DND-41 (cell line): ENCODE measurements around the gene PTPN1.

Experiments used
- ATAC-seq: fragments of 200-7000 bp; cut with Tn5 transposase; 3 replicates; pipeline ENCODE4 v1.9.1; 2021; ENCODE audit warnings: low read depth; ENCODE audit not compliant: insufficient read depth
- DNase-seq: peaks from one replicate; pipeline ENCODE4 v3.0.0-alpha.2; 2020
- H2AFZ ChIP-seq: 2 replicates; pipeline ENCODE4 v1.6.0; 2012; ENCODE audit warnings: low read depth, low read length
- H3K27ac ChIP-seq: 2 replicates; pipeline ENCODE4 v1.5.1; 2012; ENCODE audit warnings: low read length, inconsistent platforms
- H3K27me3 ChIP-seq: fragments of 200-600 bp; sonication (generic); 2 replicates; pipeline ENCODE4 v1.6.0; 2012; ENCODE audit warnings: low read length, mild to moderate bottlenecking, inconsistent platforms; ENCODE audit not compliant: insufficient read depth, poor library complexity
- H3K36me3 ChIP-seq: 2 replicates; pipeline ENCODE4 v1.5.1; 2012; ENCODE audit warnings: low read length, inconsistent platforms; ENCODE audit not compliant: insufficient read depth
- H3K4me1 ChIP-seq: 2 replicates; pipeline ENCODE4 v1.5.1; 2012; ENCODE audit warnings: mild to moderate bottlenecking, low read length; ENCODE audit not compliant: insufficient read depth
- H3K4me2 ChIP-seq: 2 replicates; pipeline ENCODE4 v1.6.0; 2012; ENCODE audit warnings: mild to moderate bottlenecking, moderate library complexity, low read length, inconsistent platforms; ENCODE audit not compliant: insufficient read depth
- H3K4me3 ChIP-seq, 2 experiments: fragments of 200-600 bp in 1 of 2; shearing (Covaris generic) in 1 of 2; 2 replicates each; pipeline ENCODE4 v1.5.1; 2012 to 2016; ENCODE audit warnings: inconsistent platforms in 2 of 2, low read length in 2 of 2, mild to moderate bottlenecking in 2 of 2, low read depth in 1 of 2, moderate library complexity in 1 of 2
- H3K79me2 ChIP-seq: 2 replicates; pipeline ENCODE4 v1.6.0; 2012; ENCODE audit warnings: low read length, inconsistent platforms; ENCODE audit not compliant: insufficient read depth
- H3K9ac ChIP-seq: 2 replicates; pipeline ENCODE4 v1.6.0; 2012; ENCODE audit warnings: low read depth, mild to moderate bottlenecking, inconsistent platforms, low read length, moderate library complexity
- H3K9me3 ChIP-seq: 2 replicates; pipeline ENCODE4 v1.5.1; 2012; ENCODE audit warnings: low read length, moderate library complexity, mild to moderate bottlenecking, inconsistent platforms; ENCODE audit not compliant: insufficient read depth, severe bottlenecking
- H4K20me1 ChIP-seq: 2 replicates; pipeline ENCODE4 v1.6.0; 2012; ENCODE audit warnings: low read length; ENCODE audit not compliant: insufficient read depth
- CTCF ChIP-seq: IDR thresholded peaks from 2 replicates; pipeline ENCODE4 v1.5.1; 2012; ENCODE audit warnings: borderline replicate concordance, low read length, moderate library complexity, mild to moderate bottlenecking; ENCODE audit not compliant: poor library complexity, severe bottlenecking; ENCODE audit errors: extremely low read depth
- EZH2 ChIP-seq: IDR thresholded peaks from 3 replicates; pipeline ENCODE4 v1.6.1; 2012; ENCODE audit warnings: borderline replicate concordance, low read depth, mild to moderate bottlenecking, moderate library complexity, low read length, inconsistent platforms; ENCODE audit not compliant: severe bottlenecking

Gene PTPN1

GRCh38 chr20:50611128-50611810 is 101.1 kb downstream of the PTPN1 start:
- TF ChIP-seq CTCF (no peak), EZH2 (no peak)
- no peaks in the 10 kb centered on the region for H3K4me1 ChIP-seq
- no peak overlapping the region for H2AFZ ChIP-seq
- H4K20me1 ChIP-seq: peaks cover 6% of the 10 kb centered on the region
- no peak overlapping the region for H3K27ac ChIP-seq
- no peak for ATAC-seq
- no peaks in the 10 kb centered on the region for H3K79me2 ChIP-seq
- H3K4me2 ChIP-seq: no peak overlapping the region
- H3K27me3 ChIP-seq: no peaks in the 10 kb centered on the region
- no peak overlapping the region for H3K4me3 ChIP-seq
- H3K9ac ChIP-seq: no peak overlapping the region
- no peak for DNase-seq
- no peaks in the 10 kb centered on the region for H3K9me3 ChIP-seq
- H3K36me3 ChIP-seq: no peaks in the 10 kb centered on the region

- Histone ChIP-seq H3K9ac (no peak overlapping the region), H3K27ac (no peak overlapping the region), H3K4me1 (no peaks in the 10 kb centered on the region), H3K4me2 (no peak overlapping the region), H3K27me3 (no peaks in the 10 kb centered on the region), H2AFZ (no peak overlapping the region), H3K36me3 (no peaks in the 10 kb centered on the region), H4K20me1 (peaks cover 8% of the 10 kb centered on the region), H3K79me2 (no peaks in the 10 kb centered on the region), H3K4me3 (no peak overlapping the region), H3K9me3 (no peaks in the 10 kb centered on the region)
- ATAC-seq: no peak
- TF ChIP-seq CTCF (no peak), EZH2 (no peak)
- DNase-seq: no peak
Observed at GRCh38 chr20:50613438-50614169, 103.4 kb downstream of the PTPN1 start.

- Histone ChIP-seq H3K4me3 (no peak overlapping the region), H3K9me3 (no peaks in the 10 kb centered on the region), H3K9ac (no peak overlapping the region), H3K4me2 (no peak overlapping the region), H3K4me1 (no peaks in the 10 kb centered on the region), H3K36me3 (no peaks in the 10 kb centered on the region), H3K27ac (no peak overlapping the region), H3K79me2 (no peaks in the 10 kb centered on the region), H2AFZ (no peak overlapping the region), H3K27me3 (no peaks in the 10 kb centered on the region), H4K20me1 (peaks cover 8% of the 10 kb centered on the region)
- no peak for ATAC-seq
- TF ChIP-seq CTCF: no peak
- no peak for TF ChIP-seq EZH2
- no peak for DNase-seq
Observed at GRCh38 chr20:50615407-50615806, 105.2 kb downstream of the PTPN1 start.
